Activated CD4-positive, CD25-positive, alpha-beta regulatory T cell treated with anti-CD3 and anti-CD28 coated beads, Interleukin-2, amount 50 U/mL, for 72 hours (primary cell): Measurements from ENCODE around the gene ISL2.

ENCODE experiments used
- DNase-seq: peaks from one replicate; pipeline ENCODE4 v3.0.0; 2021

Gene ISL2

DNA sequence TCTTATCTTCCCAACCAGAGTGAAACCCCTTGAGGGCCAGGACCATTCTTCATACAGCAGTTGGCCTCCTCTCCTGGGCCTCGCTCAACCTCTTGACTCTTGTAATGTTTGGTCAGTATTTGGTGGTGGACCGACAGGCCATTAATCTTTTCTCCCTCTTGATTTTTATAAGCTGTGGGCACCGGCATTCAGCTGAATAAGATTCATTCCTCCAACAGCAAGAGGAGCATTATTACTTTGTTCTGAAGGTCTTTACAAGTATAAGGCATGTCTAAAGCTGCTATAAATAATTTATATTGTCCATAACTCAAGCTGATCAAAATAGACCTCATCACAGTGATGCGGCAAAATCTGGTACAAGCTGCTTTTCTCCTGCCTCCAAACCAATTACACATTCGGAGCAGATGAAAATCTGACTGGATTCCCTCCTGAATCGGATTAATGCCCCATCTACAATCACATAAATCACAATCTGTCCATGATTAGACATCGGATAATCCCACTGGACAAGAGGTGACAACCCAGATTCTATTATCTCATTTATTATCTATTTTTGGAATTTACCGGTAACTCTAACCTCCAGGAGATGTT is 8.4 kb upstream of the ISL2 start:
- DNase-seq: no peak

DNA sequence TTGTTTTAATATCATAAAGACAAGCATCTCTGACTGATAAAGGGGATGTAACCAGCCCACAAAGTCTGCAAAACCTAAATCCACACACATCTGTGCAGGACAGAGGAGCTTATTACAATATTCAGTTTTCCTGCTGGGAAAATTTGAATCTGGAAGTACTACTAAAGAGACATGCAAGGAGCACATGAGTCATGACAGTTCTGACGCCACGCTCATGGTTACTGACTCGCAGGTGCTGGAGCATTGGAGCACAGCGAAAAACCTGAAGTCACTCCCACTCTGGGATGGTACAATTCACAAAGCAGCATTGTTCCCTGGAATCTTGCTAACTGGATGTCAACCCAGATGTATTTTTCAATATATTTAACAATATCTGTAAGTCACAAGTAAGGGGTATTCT is 7.6 kb upstream of the ISL2 start:
- DNase-seq: no peak

DNA sequence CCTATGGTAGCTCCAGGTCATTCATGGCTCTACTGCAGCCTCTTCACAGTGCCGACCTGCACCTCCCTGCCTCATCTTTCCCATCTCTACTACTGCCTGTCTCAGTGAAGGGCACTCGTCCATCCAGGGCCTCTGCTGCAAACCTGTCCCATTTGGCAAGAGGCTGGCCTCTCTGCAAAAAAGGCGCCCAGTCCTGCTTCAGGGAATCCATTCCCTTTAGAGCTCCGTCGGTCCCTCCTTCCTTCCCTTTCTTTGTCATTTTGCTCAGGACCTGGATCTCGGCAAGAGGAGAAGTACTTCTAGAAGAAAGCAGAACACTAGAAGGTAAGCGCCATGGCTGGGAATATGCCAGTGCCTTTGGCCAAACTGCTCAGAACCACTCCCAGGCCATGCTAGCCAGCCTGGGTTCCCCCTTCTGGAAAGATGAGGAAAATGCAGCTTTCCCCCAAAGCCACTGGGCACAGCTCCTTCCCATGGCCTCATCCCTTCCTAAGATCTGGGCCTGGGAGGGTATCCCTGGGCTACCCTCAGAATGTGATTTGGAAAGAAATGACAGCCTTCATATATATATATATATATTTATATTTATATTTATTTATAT is 6.4 kb upstream of the ISL2 start:
- no peak for DNase-seq

DNA sequence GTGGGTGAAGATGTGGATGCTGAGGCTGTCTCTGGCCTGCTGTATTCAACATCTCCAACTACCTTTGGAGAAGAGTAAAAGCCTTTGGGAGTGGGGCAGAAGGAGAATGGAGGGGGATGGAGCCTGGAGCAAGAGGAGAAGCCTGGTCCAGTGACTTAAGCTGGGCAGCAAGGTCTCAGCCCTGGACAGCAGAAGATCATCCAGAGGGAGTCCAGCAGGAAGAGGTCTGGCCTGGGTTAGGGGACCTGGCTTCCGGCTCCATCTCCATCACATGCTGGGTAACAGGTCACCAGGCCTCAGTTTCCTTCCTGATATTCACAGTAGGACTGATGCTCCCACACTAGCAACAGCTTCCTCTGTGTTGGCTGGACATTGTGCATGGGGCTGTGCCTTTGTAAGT is 3.8 kb upstream of the ISL2 start:
- DNase-seq: no peak

DNA sequence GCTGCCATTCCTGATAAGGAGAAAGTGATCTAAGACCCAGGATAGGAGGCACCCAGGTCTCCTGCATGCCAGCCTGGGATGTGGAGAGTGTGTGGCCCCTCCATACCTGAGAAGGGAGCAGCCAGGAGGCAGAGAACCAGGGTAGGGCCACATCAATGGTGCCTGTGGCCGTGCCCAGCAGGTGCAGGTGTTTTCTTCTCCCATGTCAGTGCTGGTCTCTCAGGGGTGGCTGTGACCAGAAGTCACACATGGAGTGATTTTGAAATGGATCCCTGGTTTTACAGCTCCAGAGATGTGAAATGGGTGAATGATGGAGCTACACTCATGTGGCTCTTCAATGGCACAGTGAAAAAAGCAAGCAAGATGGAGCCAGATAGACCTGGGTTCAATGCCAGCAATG is 3.3 kb upstream of the ISL2 start:
- DNase-seq: no peak

DNA sequence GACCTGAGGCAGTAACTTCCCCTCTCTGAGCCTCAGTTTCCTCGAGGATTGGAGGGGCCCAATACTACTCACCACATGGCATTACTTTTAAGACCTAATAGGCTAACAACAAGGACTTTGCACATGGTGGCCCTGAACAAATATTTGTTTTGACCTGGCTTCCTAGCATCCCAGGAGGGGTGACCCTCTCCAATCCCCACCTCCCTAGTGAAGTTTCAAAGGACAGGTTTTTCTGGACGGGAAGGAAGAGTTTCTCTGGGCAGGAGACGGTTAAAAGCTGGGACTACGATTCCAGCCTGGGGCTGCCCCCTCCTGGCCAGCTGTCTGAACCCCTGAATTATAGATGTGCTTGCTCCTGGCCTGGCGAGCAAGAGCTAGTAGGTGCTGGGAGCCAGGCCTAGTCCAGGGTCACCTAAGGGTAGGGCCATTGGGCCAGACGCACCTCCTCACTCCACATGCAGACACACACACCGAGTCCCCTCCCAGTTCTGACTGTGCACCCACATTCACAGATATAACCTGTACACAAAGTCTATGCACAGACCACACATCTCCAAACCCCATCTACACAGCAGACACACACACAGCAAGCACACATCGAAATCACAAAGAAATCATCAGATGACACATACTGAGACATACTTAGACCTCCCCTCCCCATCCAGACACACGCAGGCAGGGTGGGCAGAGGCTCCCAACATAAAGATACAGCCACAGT is 2.7 kb upstream of the ISL2 start:
- no peak for DNase-seq

DNA sequence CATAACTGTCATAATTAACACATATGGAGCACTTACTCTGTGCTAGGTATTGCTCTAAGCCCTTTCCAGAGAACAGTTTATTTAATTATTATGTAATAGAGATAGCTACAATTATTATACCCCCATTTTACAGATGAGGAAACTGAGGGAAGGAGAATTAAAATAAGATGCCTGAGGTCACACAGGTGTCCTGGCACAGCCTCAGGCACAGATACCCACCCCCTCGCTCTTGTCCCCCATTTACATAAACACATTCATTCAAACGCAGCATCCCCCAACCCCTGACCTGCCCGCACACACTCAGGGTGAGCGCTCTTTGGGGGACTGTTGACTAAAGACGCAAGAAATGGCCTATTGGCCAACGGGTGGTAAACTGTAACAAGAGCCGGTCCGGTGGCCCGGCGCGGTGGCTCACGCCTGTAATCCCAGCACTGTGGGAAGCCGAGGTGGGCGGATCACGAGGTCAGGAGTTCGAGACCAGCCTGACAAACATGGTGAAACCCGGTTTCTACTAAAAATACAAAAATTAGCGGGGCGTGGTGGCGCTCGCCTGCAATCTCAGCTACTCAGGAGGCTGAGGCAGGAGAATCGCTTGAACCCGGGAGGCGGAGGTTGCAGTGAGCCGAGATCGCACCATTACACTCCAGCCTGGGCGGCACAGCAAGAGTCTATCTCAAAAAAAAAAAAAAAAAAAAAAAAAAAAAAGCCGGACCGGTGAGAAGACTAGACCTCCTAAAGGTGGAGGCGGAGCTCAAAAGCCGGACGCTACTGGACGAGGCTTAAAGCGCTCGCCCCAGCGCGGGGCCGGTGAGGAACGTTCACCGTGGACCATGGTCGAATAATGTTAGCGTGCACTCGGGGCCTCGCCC is 1.9 kb upstream of the ISL2 start:
- DNase-seq: no peak

DNA sequence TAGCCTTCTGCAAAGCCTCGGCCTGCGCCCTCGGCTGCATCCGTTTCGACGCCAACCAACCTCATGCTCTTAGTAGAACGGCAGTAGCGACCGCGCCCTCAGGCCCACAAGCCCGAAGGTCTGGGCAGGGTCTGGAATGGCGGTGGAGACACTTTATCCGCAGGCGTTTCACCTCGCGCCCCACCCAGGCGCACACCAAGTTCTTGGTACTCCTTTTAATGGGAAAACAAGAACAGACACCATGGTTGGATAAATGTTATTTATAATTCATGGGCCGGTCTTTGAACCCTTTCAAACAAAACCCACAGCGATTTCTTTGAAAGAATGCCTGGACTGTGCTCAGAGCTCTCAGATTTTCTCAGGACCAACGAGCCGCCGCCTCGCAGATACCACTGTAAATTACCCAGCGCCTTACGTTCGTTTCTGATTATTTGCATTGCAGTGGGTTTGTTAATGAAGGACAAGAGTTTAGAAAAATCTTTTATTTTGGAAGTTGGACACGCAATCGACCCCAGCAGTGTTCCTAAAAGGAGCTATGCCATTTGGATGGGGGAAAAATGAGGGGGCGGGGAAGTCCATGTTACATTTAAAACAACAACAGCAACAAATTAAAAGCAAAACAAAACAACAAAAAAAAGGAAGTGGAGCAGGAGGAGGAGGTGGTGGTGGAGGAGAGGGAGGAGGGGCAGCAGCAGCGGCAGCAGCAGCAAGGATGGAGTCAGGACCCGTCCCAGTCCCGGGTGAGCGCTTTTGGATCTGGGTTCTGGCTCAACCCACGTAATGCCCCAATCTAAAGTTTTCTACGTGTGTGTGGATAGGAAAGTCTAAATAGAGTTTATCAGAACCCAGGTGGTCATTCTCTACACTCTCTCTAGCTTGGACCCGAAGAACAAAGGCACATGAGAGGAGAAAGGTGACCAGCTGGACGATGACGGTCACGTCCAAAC is 993 bp upstream of the ISL2 start:
- DNase-seq: no peak

DNA sequence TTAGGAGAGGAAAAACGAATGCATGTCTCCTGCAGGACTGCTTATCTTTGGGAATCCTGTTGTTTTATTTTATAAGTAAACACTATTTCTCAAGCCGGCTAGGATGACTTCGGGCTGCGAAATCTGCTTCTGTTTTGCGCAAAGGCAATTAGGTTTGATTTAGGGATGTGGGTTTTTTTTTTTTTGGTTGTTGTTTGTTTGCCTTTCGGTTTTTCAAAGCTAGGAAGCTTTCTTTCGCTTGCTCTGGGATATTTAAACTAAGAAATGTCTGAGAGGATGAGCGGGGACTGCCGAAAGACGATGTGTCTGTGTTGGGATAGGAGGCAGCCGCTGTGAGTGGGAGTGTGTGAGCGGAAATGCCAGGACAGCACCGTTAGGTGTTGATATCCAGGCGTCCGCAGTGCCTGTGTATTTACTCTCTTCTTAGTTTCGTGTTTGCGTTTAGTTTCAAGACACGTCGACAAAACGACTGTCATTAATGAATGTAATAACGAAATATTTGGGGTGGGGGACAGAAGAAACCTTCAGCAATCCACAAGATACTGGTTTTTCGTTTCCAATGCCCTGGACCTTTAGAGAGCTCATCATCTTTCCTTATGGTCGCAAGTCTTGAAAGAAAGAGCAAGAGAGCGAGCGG is 604 bp downstream of the ISL2 start:
- DNase-seq: no peak

DNA sequence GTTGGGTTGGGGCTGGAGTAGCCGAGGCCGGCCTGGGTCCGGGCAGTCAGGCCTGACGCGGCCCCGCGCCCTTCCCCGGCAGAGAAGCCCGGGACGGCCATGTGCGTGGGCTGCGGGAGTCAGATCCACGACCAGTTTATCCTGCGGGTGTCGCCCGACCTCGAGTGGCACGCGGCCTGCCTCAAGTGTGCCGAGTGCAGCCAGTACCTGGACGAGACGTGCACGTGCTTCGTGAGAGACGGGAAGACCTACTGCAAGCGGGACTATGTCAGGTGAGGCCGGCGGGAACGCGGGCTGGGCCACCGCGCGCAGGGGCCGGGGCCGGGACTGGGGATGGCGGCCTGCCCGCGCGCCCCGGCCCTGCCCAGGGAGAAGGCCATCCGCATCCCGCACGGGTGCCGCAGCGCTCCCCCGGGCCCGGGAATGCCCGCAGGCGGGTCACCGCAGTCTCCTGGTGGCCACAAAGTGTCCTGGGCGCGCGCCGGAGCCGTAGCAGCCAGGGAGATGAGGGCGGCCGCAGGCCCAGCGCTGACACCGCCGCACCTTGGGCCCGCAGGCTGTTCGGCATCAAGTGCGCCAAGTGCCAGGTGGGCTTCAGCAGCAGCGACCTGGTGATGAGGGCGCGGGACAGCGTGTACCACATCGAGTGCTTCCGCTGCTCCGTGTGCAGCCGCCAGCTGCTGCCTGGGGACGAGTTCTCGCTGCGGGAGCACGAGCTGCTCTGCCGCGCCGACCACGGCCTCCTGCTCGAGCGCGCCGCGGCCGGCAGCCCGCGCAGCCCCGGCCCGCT is 1.3 kb downstream of the ISL2 start:
- DNase-seq: no peak

DNA sequence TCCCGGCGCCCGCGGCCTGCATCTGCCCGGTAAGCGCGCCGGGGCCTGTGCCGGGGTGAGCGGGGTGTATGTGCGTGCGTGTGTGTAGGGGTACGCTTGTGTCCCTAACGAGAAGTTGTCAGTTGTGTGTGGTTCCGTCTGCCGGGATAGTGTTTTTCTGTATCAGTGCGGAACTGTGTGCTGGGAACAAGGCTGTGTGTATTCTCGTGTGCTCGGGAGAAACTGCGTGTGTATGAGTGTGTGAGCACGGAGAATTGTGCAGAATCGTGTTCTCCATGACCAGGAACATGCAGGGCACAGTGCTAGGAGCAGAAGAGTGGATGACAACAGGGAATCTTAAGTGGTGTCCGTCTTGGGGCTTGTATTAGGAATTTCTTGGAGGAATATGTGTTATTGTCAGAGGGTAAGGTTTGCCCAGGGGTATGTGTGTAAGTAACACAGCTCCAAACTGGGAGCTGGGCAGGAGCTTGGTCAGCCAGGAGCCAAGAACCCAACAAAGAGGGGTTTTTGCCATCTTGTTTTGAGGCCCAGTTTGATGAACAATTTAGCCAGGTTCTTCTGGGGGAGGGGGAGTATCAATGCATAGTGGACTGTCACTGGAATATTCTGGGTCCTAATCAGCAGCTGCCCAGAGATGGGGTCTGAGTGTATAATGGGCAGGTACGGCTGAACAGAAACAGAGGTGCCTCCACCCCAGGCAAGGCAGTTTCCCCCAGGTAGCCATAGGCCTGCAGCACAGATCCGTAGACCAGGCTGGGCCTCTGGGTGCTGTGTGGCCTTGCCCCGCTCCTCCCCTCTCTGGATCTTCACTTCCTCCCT is 2.1 kb downstream of the ISL2 start:
- no peak for DNase-seq

DNA sequence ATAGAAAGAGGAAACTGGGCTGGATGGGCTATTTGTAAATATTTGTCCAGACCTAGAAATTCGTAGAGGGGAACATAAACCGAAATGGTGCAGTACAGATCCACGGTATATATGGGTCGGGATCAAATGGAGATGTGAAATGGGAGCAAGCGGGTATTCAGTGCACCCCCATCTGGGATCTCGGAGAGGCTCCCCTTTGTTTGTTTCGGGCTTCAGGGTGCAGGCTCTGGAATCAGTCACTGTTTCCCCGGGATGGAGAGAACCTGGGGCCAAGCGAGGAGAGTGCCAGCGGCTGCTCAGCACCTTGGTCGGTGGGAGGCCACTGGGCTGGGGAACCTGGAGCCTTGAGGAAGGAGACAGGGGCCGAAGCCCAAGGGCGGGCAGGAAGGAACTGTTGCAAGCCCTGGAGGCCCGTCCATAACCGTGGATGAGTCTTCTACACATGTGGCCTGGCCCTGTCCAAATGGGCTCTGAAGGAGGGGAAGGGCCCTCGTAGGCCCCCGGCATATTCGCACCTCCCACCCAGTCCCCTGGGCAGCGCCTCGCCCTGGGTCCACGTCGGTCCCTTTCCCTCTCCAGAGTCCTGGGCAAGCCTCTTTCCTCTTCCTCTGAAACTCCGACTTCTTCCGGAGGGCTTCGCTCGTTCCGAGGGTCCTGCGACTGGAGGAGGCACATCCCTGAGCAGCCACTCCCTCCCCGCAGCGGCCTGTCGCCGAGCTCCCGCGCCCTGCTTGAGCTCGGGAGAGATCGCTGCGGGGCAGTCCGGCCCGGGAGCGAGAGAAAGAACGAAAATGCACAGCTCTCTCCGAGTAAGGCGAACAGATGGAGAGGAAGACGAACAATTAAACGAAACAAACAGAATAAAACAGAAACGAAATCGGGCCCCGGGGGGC is 3.0 kb downstream of the ISL2 start:
- DNase-seq: no peak

DNA sequence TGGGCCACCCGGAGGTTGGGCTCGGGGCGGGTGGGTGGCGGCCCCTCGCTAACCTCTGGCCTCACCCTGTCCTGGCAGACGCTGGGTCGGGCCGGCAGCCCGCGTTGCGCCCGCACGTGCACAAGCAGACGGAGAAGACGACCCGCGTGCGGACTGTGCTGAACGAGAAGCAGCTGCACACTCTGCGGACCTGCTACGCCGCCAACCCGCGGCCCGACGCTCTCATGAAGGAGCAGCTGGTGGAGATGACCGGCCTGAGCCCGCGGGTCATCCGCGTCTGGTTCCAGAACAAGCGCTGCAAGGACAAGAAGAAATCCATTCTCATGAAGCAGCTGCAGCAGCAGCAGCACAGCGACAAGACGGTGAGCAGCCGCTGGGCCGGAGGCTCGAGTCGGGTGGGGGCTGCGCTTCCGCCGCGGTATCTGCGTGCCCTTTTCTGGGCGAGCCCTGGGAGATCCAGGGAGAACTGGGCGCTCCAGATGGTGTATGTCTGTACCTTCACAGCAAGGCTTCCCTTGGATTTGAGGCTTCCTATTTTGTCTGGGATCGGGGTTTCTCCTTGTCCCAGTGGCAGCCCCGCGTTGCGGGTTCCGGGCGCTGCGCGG is 3.7 kb downstream of the ISL2 start:
- peak; percentile 45 for DNase-seq

DNA sequence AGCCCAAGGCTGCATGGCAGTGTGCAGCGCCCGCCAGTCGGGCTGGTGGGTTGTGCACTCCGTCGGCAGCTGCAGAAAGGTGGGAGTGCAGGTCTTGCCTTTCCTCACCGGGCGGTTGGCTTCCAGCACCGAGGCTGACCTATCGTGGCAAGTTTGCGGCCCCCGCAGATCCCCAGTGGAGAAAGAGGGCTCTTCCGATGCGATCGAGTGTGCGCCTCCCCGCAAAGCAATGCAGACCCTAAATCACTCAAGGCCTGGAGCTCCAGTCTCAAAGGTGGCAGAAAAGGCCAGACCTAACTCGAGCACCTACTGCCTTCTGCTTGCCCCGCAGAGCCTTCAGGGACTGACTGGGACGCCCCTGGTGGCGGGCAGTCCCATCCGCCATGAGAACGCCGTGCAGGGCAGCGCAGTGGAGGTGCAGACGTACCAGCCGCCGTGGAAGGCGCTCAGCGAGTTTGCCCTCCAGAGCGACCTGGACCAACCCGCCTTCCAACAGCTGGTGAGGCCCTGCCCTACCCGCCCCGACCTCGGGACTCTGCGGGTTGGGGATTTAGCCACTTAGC is 4.3 kb downstream of the ISL2 start:
- no peak for DNase-seq

DNA sequence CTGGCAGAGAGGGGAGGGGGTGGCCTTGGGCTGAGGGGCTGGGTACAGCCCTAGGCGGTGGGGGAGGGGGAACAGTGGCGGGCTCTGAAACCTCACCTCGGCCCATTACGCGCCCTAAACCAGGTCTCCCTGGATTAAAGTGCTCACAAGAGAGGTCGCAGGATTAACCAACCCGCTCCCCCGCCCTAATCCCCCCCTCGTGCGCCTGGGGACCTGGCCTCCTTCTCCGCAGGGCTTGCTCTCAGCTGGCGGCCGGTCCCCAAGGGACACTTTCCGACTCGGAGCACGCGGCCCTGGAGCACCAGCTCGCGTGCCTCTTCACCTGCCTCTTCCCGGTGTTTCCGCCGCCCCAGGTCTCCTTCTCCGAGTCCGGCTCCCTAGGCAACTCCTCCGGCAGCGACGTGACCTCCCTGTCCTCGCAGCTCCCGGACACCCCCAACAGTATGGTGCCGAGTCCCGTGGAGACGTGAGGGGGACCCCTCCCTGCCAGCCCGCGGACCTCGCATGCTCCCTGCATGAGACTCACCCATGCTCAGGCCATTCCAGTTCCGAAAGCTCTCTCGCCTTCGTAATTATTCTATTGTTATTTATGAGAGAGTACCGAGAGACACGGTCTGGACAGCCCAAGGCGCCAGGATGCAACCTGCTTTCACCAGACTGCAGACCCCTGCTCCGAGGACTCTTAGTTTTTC is 4.9 kb downstream of the ISL2 start:
- DNase-seq: no peak

DNA sequence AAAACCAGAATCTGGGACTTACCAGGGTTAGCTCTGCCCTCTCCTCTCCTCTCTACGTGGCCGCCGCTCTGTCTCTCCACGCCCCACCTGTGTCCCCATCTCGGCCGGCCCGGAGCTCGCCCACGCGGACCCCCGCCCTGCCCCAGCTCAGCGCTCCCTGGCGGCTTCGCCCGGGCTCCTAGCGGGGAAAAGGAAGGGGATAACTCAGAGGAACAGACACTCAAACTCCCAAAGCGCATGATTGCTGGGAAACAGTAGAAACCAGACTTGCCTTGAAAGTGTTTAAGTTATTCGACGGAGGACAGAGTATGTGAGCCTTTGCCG is 5.4 kb downstream of the ISL2 start:
- no peak for DNase-seq

DNA sequence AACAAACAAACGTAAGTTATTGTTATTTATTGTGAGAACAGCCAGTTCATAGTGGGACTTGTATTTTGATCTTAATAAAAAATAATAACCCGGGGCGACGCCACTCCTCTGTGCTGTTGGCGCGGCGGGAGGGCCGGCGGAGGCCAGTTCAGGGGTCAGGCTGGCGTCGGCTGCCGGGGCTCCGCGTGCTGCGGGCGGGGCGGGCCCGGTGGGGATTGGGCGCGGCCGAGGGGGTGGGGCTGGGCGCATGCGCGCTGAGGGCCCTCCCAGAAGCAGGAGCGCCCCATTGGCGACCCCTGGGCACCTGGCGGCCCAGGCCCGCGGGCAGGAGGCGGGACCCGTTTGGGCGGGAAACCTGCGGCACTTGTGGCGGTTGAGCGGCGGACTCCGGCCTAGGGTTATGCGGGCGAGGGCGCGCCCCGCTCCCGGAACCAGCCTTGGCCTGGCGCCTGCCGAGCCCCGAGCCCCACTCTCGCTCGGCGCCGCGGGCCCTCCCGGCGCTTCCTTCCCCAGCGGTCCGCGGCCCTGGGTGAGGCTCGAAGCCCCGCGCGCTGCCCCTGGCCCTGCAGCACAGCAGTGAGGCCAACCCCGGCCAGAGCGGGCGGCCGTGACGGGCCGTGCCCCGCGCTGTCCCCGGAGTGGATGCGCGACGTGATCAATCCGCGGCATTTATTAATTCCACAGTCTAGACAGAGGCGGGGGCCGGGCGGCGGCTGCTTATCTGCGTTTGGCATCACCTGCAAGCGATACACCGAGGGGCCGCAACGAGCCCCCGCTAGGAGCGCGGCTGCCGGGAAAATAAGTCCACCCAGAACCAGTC is 6.0 kb downstream of the ISL2 start:
- DNase-seq: no peak
